ENCODE data around the gene RHPN2.

The RHPN2 gene

DNA sequence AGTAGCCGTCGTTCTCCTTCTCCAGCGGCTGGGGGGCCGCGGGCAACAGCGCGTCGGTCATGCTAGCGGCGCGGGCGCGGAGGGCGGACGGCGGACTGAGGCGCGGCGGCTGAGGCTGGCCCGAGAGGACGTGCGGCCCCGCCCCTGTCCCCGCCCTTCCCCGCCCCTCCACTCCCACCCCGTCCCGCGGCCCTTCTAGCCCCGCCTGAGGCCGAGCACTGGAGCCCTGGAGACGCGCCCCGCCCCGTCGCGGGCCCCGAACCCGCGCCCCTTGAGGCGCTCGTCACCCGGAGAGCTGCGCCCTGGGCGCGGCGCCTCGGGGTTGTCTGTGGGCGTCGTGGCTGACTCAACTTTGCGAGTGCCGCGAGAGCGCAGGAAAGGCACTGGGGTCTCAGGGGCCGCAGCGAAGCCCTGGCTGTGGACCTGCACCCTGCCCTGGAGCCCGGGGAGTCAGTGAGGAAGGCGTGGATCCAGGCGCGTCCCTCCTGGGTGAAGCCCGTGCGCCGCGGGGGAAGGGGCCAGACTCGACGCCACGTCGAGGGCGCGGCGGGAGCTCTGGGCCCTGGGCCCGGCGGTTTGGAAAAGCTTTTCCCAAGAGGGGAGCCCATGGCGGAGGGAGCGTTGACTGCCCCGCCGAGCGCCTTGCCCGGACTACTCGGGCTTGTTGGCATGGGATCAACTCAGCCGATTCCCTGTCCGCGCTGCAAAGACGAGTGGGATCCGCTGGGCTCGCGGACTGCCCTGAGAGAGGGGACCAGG, at the start of gene RHPN2:
RHPN2 (minus strand) TSS at position 97 of the 759 bp plus-strand sequence; CDS start at position 61, 36 bp downstream.
- DNase-seq (ENCODE audit: low spot score), result peak; percentile 90
- TF ChIP-seq, protein P1, sequence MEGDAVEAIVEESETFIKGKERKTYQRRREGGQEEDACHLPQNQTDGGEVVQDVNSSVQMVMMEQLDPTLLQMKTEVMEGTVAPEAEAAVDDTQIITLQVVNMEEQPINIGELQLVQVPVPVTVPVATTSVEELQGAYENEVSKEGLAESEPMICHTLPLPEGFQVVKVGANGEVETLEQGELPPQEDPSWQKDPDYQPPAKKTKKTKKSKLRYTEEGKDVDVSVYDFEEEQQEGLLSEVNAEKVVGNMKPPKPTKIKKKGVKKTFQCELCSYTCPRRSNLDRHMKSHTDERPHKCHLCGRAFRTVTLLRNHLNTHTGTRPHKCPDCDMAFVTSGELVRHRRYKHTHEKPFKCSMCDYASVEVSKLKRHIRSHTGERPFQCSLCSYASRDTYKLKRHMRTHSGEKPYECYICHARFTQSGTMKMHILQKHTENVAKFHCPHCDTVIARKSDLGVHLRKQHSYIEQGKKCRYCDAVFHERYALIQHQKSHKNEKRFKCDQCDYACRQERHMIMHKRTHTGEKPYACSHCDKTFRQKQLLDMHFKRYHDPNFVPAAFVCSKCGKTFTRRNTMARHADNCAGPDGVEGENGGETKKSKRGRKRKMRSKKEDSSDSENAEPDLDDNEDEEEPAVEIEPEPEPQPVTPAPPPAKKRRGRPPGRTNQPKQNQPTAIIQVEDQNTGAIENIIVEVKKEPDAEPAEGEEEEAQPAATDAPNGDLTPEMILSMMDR (IDR thresholded peaks at IDR 0.05; ENCODE audit: extremely low read depth, insufficient read depth, missing control alignments), result no peak
- in situ Hi-C loops (cut with MboI; ENCODE audit: low pct_unique_long_range_greater_than_20kb, low sequenced_read_pairs, unreplicated experiment), result no loop called here

DNA sequence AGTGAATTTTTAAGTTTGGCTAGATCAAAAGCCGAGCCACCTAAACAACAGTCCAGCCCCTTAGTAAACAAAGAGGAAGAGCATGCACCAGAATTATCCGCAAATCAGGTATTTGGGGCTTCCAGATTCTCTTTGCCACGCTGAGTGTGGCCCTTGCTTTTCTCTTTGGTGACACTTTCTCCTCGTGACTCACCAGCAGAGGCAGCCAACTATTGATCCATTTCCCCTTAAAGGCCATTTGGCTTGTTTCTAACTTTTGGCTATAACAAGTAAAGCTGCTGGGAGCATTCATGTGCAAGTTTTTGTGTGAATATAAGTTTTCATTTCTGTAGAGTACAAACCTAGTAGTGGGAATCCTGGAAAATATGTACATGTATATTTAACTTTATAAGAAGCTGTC, 49.6 kb upstream of the RHPN2 start:
- in situ Hi-C loops (cut with MboI; ENCODE audit: low pct_unique_long_range_greater_than_20kb, low sequenced_read_pairs, unreplicated experiment), result loop anchor here (10.0 kb wide), 1 partner anchor 140 kb away; the partner anchor contains the start of genes CEP89 and FAAP24
- DNase-seq (ENCODE audit: low spot score), result no peak
- TF ChIP-seq, protein P1 (IDR thresholded peaks at IDR 0.05; ENCODE audit: extremely low read depth, insufficient read depth, missing control alignments), result no peak

DNA sequence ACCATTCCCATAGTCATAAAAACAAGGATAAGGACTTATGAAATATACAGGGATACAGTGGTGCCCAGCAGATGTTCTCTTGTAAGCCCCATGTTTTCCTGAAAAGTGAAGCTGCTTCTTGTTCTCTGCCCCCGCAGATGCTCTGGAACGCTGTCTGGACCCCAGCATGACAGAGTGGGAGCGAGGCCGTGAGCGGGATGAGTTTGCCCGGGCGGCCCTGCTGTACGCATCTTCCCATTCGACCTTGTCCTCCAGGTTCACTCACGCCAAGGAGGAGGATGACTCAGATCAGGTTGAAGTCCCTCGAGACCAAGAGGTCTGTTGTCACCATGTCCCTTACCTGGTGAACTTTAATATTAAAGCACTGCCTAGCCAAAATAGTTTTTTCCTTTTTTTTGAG, 46.9 kb upstream of the RHPN2 start:
- in situ Hi-C loops (cut with MboI; ENCODE audit: low pct_unique_long_range_greater_than_20kb, low sequenced_read_pairs, unreplicated experiment), result loop anchor here (10.0 kb wide), 1 partner anchor 137 kb away; the partner anchor contains the start of genes CEP89 and FAAP24
- TF ChIP-seq, protein P1 (IDR thresholded peaks at IDR 0.05; ENCODE audit: extremely low read depth, insufficient read depth, missing control alignments), result no peak
- DNase-seq (ENCODE audit: low spot score), result no peak

DNA sequence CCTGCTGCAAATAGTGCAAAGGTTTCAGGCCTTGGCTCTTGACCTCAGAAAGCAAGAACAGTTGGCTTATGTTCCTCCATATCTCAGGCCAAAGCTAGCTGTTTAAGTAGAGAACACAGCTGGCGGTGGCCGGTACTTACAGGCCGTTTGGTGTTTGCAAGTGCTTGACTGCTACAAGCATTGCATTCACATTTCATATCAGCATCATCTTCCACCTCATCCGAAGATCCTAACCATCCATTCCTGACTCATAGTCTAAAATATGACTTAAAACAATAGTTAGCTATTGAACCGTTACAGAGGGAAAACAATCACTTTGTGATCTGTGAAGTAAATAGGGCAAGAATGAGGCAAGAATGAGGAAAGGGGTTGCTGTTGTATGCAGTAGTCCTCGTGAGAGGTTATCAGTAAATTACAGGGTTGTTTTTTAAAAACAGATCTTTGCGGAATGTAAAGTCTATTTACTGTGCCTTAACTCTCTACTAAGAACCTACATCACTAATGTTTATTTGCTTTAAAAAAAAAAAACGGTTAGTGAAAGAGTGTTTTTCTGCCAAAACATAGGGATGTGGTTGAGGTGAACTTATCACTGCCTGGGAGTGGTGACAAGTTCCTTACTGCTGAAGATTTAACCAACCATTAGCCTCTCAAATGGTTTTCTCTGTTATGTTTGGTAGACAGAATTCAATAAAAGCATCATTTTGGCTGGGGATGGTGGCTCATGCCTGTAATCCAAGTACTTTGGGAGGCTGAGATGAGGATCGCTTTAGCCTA, 45.6 kb upstream of the RHPN2 start:
- in situ Hi-C loops (cut with MboI; ENCODE audit: low pct_unique_long_range_greater_than_20kb, low sequenced_read_pairs, unreplicated experiment), result loop anchor here (10.0 kb wide), 1 partner anchor 136 kb away; the partner anchor contains the start of genes CEP89 and FAAP24

DNA sequence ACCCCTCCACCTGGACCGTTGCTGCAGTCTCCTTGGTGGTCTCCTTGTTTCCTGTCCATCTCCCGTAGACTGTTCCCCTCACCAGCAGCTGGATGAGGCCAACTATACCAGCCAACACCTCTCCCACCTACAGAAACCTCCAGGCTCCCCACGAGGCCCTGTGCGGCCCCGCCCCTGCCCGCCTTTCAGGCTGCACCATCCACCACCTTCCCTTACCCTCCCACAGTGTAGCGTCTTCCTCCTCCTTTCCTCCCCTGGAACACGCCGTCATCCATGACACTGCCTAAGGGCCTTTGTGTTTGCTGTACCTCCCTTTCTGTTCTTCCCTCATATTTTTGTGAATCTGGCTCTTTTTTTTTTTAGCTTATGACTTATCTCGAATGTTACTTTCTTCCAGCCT, 43.5 kb upstream of the RHPN2 start:
- in situ Hi-C loops (cut with MboI; ENCODE audit: low pct_unique_long_range_greater_than_20kb, low sequenced_read_pairs, unreplicated experiment), result no loop called here
- TF ChIP-seq, protein P1 (IDR thresholded peaks at IDR 0.05; ENCODE audit: extremely low read depth, insufficient read depth, missing control alignments), result no peak
- DNase-seq (ENCODE audit: low spot score), result no peak

More for the DNA sequence above, 45.6 kb upstream of the RHPN2 start:
- TF ChIP-seq, protein P1 (IDR thresholded peaks at IDR 0.05; ENCODE audit: extremely low read depth, insufficient read depth, missing control alignments), result no peak
- no peak for DNase-seq (ENCODE audit: low spot score)

DNA sequence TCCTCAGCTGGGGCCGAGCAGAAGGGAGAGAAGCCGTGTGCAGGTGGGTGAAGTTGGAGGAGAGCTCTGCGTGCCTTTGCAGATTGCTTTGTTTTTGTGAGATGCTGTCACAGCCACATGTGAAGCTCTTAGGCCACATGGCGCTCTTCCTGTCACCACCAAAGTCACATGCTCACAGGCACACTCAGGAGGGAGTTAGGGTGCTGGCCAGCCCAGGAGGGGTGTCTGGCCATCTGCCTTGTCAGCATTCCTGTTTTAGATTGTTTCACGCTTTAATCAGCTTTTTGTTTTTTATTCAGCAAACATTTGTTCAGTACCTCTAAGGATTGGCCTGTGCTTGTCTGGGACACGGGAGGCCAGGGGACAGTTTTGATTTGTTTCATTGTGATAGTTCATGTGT, 38.2 kb upstream of the RHPN2 start:
- in situ Hi-C loops (cut with MboI; ENCODE audit: low pct_unique_long_range_greater_than_20kb, low sequenced_read_pairs, unreplicated experiment), result no loop called here
- DNase-seq (ENCODE audit: low spot score), result no peak
- TF ChIP-seq, protein P1 (IDR thresholded peaks at IDR 0.05; ENCODE audit: extremely low read depth, insufficient read depth, missing control alignments), result no peak
